SU-DHL-6 (cell line): ENCODE measurements around the gene MCM10.

Experiments
- CTCF ChIP-seq: fragments of 200-600 bp; sonication (generic); IDR thresholded peaks from one replicate; pipeline ENCODE4 v1.5.1; 2017; ENCODE audit warnings: antibody characterized with exemption, mild to moderate bottlenecking, low read length, moderate library complexity; ENCODE audit not compliant: insufficient read depth, poor library complexity, severe bottlenecking
- EZH2phosphoT487 ChIP-seq: fragments of 200-600 bp; sonication (generic), shearing (Covaris generic); conservative IDR thresholded peaks from 2 replicates; pipeline ENCODE4 v1.6.1; 2018; ENCODE audit warnings: mild to moderate bottlenecking, antibody characterized with exemption, low read length, moderate library complexity, mixed read lengths

GRCh38 chr10:13223241-13223640 is 61.9 kb downstream of the MCM10 start:
- TF ChIP-seq CTCF, result no peak
- TF ChIP-seq EZH2phosphoT487, result no peak
